ENCODE data around the gene NKX2-1. TPM values are rescaled to one million over a fixed set of nuclear protein-coding genes. Genes with fewer than 3 reads are reported as not detected.
"Not testable (repeated sequence)": the region's sequence is repeated elsewhere in the genome, so short reads cannot be mapped to it uniquely, and the experiment has no call there.

The NKX2-1 gene
- total RNA-seq, 2 experiments from 2014 or later = not detected

DNA sequence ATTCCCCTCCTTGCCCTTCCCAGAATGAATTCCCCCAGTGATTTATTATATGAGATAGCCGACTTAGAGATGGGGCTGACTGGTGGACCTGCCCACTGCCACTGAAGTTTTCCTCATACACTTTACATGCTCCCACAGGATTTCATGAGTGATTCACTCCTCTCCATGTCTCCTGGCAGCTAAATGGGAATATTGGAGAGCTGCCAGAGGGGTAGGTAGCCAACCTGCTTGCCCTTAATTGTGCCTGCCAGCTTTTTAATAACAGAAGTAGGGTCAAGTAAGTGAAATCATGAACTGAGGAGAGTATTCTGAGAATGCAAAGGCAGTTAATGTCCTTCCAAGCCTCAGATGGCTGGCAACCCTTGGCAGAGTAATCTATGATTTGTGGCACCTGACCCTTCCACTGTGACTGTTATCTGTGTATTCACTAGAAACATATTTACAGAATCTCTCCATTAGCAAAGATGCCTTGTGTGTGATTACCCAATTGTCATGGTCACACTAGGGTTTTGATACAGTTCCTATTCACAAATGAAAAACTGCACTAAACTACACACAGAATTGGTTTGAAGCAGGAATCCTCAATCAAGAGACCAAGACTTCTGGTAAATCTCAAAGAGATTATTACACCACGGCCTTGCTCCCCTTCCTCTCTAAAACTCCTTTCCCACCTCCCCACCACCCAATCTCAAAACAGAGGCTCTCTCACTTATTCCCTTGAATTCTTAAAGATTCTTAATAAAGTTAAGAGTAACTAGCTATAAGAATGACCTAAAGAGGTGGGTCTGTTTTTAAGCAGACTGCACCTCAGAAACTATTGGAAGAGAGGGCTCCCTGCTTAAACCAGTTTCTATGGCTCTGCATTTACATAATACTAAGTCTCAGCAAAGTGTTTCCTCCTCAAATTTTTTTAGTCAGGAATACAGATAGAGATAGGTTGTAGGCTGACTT is 17.2 kb downstream of the NKX2-1 start:
- ChIA-PET POLR2A (no interaction called here), CTCF (no interaction called here)
- Mint-ChIP-seq H3K27ac (no peak overlapping the region), H3K9me3 (ENCODE audit: low read depth) (peaks cover 2% of the 10 kb centered on the region), H3K27me3 (peaks cover 67% of the 10 kb centered on the region), H3K4me3 (no peak overlapping the region), H3K36me3 (ENCODE audit: low read depth) (no peaks in the 10 kb centered on the region), H3K4me1 (peaks cover 13% of the 10 kb centered on the region)
- intact Hi-C loops (cut with DNase I, micrococcal nuclease) = no loop called here
- DNase-seq (no peak), ATAC-seq (no peak)

GRCh38 chr14:36498938-36499337 is 21.1 kb downstream of the NKX2-1 start:
- POLR2A ChIA-PET = no interaction called here
- H3K4me1 Mint-ChIP-seq = peaks cover 3% of the 10 kb centered on the region

GRCh38 chr14:36496346-36496745 is 23.7 kb downstream of the NKX2-1 start:
- Mint-ChIP-seq H3K4me3 (no peak overlapping the region), H3K27ac (no peak overlapping the region), H3K4me1 (no peaks in the 10 kb centered on the region), H3K27me3 (peaks cover 38% of the 10 kb centered on the region), H3K9me3 (ENCODE audit: low read depth) (no peaks in the 10 kb centered on the region), H3K36me3 (ENCODE audit: low read depth) (no peaks in the 10 kb centered on the region)
- no peak for DNase-seq
- POLR2A ChIA-PET = no interaction called here
- intact Hi-C loops (cut with DNase I, micrococcal nuclease) = no loop called here
- ATAC-seq = no peak
- CTCF ChIA-PET = no interaction called here

More at GRCh38 chr14:36498938-36499337, 21.1 kb downstream of the NKX2-1 start:
- Mint-ChIP-seq H3K27ac (no peak overlapping the region), H3K27me3 (peaks cover 46% of the 10 kb centered on the region), H3K9me3 (ENCODE audit: low read depth) (no peaks in the 10 kb centered on the region), H3K36me3 (ENCODE audit: low read depth) (no peaks in the 10 kb centered on the region), H3K4me3 (no peak overlapping the region)
- CTCF ChIA-PET = no interaction called here
- DNase-seq (no peak), ATAC-seq (no peak)
- intact Hi-C loops (cut with DNase I, micrococcal nuclease) = no loop called here

- intact Hi-C loops (cut with DNase I, micrococcal nuclease) = no loop called here
- ChIA-PET POLR2A (no interaction called here), CTCF (interaction anchor here (1.6 kb wide), 1 partner anchor 21 kb away, joined by 3 read pairs; no protein-coding TSS in a partner anchor)
- ATAC-seq (no peak), DNase-seq (no peak)
- H3K4me1 Mint-ChIP-seq = no peaks in the 10 kb centered on the region
- no peak overlapping the region for H3K4me3 Mint-ChIP-seq
- no peaks in the 10 kb centered on the region for H3K36me3 Mint-ChIP-seq (ENCODE audit: low read depth)
- H3K9me3 Mint-ChIP-seq (ENCODE audit: low read depth) = no peaks in the 10 kb centered on the region
- peaks cover 36% of the 10 kb centered on the region for H3K27me3 Mint-ChIP-seq
- H3K27ac Mint-ChIP-seq = no peak overlapping the region
Observed at GRCh38 chr14:36495666-36496065, 24.4 kb downstream of the NKX2-1 start.

DNA sequence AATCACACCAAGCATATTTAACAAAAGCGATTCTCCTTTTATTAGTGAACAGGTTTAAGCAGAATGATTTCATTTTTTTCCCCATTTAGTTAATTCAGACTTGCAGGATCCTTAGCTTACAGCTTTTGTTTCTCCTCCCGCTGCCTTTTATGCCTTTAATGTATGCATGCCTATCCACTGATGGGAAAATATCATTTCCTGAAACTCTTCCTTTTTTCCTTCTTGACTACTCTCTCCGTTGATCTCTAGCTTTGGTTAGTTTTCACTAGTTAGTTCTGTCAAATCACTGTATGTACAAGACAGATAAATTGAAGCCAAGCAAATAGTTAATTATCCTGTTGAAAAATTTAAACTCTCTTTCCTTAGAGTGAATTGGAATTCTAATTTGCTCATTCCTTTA is 26.3 kb downstream of the NKX2-1 start:
- no peak for DNase-seq
- no peaks in the 10 kb centered on the region for H3K4me1 Mint-ChIP-seq
- no peak overlapping the region for H3K4me3 Mint-ChIP-seq
- intact Hi-C loops (cut with DNase I, micrococcal nuclease) = no loop called here
- POLR2A ChIA-PET = no interaction called here
- no peaks in the 10 kb centered on the region for H3K9me3 Mint-ChIP-seq (ENCODE audit: low read depth)
- no peak overlapping the region for H3K27ac Mint-ChIP-seq
- H3K27me3 Mint-ChIP-seq = peaks cover 28% of the 10 kb centered on the region
- CTCF ChIA-PET = no interaction called here
- no peaks in the 10 kb centered on the region for H3K36me3 Mint-ChIP-seq (ENCODE audit: low read depth)
- ATAC-seq = no peak

GRCh38 chr14:36485773-36486172 is 34.3 kb downstream of the NKX2-1 start:
- Mint-ChIP-seq H3K9me3 (ENCODE audit: low read depth) (no peaks in the 10 kb centered on the region), H3K27ac (no peak overlapping the region), H3K4me3 (no peak overlapping the region), H3K4me1 (no peaks in the 10 kb centered on the region), H3K36me3 (ENCODE audit: low read depth) (no peaks in the 10 kb centered on the region), H3K27me3 (peaks cover 38% of the 10 kb centered on the region)
- no peak for ATAC-seq
- no peak for DNase-seq
- intact Hi-C loops (cut with DNase I, micrococcal nuclease) = no loop called here
- ChIA-PET POLR2A (no interaction called here), CTCF (interaction anchor here (0.6 to 1.4 kb wide), 2 partner anchors 37 to 39 kb away, joined by 3 to 4 read pairs; no protein-coding TSS in a partner anchor)

DNA sequence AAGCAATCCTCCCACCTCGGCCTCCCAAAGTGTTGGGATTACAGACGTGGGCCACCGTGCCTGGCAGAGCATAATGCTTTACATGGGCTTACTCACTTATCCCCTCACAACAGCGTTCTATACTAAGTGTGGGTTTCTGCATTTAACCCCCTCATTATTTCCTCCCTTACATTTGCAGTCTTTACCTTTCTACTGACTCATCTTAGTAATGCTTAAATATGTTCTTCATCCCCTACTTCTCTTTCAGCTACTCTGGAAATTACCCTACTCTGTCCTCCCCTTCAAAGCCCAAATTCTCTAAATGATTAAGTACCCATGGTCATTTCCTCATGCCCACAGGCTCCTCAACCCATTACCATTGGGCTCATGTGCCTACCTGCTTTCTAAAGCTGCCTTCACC is 40.7 kb downstream of the NKX2-1 start:
- ChIA-PET CTCF (no interaction called here), POLR2A (no interaction called here)
- peaks cover 28% of the 10 kb centered on the region for H3K27me3 Mint-ChIP-seq
- intact Hi-C loops (cut with DNase I, micrococcal nuclease) = no loop called here
- ATAC-seq (peak; percentile 60), DNase-seq (no peak)
- H3K36me3 Mint-ChIP-seq (ENCODE audit: low read depth) = no peaks in the 10 kb centered on the region
- H3K4me1 Mint-ChIP-seq = peaks cover 18% of the 10 kb centered on the region
- H3K4me3 Mint-ChIP-seq = no peak overlapping the region
- H3K9me3 Mint-ChIP-seq (ENCODE audit: low read depth) = no peaks in the 10 kb centered on the region
- no peak overlapping the region for H3K27ac Mint-ChIP-seq

DNA sequence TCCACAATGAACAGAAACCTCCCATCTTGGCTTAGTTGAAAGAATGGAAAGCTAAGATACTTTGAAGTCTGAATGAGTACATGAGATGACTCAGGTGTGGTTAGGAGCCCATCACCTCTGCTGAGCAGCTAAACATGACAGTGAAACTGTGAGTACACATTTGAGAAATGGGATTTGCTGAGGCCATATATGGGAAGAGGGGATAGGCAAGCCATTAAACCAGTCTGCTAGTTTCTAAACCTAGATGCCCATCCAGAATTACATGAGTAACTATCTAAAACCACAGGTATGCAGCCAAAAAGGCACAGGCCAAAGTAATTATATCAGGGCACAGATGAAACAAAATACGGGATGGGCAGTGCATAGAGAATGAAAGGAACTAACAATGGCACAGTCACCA is 41.2 kb downstream of the NKX2-1 start:
- Mint-ChIP-seq H3K4me3 (no peak overlapping the region), H3K27ac (no peak overlapping the region), H3K4me1 (peaks cover 18% of the 10 kb centered on the region), H3K27me3 (peaks cover 28% of the 10 kb centered on the region), H3K36me3 (ENCODE audit: low read depth) (no peaks in the 10 kb centered on the region), H3K9me3 (ENCODE audit: low read depth) (no peaks in the 10 kb centered on the region)
- DNase-seq = peak; percentile 36
- ChIA-PET POLR2A (no interaction called here), CTCF (interaction anchor here (0.7 kb wide), 1 partner anchor 76 kb away, joined by 3 read pairs; no protein-coding TSS in a partner anchor)
- peak; percentile 90 for ATAC-seq
- intact Hi-C loops (cut with DNase I, micrococcal nuclease) = no loop called here

GRCh38 chr14:36477266-36477665 is 42.8 kb downstream of the NKX2-1 start:
- H3K4me3 Mint-ChIP-seq = no peak overlapping the region
- ChIA-PET POLR2A (no interaction called here), CTCF (no interaction called here)
- ATAC-seq (peak; percentile 37), DNase-seq (peak; percentile 25)
- H3K4me1 Mint-ChIP-seq = peaks cover 18% of the 10 kb centered on the region
- peaks cover 23% of the 10 kb centered on the region for H3K27me3 Mint-ChIP-seq
- H3K36me3 Mint-ChIP-seq (ENCODE audit: low read depth) = no peaks in the 10 kb centered on the region
- no peaks in the 10 kb centered on the region for H3K9me3 Mint-ChIP-seq (ENCODE audit: low read depth)
- H3K27ac Mint-ChIP-seq = no peak overlapping the region
- intact Hi-C loops (cut with DNase I, micrococcal nuclease) = no loop called here

- POLR2A ChIA-PET; intact Hi-C loops (cut with DNase I, micrococcal nuclease); H3K4me3 Mint-ChIP-seq; H3K36me3 Mint-ChIP-seq (ENCODE audit: low read depth); H3K9me3 Mint-ChIP-seq (ENCODE audit: low read depth); ATAC-seq; DNase-seq; CTCF ChIA-PET; H3K27ac Mint-ChIP-seq: not testable (repeated sequence)
- peaks cover 16% of the 10 kb centered on the region for H3K27me3 Mint-ChIP-seq
- peaks cover 18% of the 10 kb centered on the region for H3K4me1 Mint-ChIP-seq
Observed at GRCh38 chr14:36476061-36476460, 44.0 kb downstream of the NKX2-1 start.

DNA sequence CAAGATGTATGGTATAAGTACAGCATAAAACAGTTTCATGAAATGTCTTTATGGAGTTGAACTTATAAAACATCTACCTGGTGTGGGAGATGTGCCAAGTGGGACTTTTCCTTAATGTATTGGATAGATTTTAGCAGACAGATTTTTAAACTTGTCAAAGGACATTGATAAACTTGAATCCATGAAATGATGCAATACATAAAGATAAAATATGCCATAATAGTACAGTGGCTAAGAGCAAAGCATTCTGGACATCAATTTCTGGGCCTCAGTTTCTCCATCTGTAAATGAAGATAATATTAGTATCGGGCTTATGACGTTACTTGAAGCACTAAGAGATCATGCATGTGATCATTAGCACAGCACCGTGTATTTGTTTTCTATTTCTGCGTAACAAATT is 45.4 kb downstream of the NKX2-1 start:
- H3K4me1 Mint-ChIP-seq = peaks cover 15% of the 10 kb centered on the region
- no peak for DNase-seq
- H3K4me3 Mint-ChIP-seq = no peak overlapping the region
- peaks cover 6% of the 10 kb centered on the region for H3K27me3 Mint-ChIP-seq
- no peak for ATAC-seq
- H3K27ac Mint-ChIP-seq = no peak overlapping the region
- ChIA-PET POLR2A (no interaction called here), CTCF (no interaction called here)
- intact Hi-C loops (cut with DNase I, micrococcal nuclease) = no loop called here
- H3K36me3 Mint-ChIP-seq (ENCODE audit: low read depth) = no peaks in the 10 kb centered on the region
- peaks cover 2% of the 10 kb centered on the region for H3K9me3 Mint-ChIP-seq (ENCODE audit: low read depth)

DNA sequence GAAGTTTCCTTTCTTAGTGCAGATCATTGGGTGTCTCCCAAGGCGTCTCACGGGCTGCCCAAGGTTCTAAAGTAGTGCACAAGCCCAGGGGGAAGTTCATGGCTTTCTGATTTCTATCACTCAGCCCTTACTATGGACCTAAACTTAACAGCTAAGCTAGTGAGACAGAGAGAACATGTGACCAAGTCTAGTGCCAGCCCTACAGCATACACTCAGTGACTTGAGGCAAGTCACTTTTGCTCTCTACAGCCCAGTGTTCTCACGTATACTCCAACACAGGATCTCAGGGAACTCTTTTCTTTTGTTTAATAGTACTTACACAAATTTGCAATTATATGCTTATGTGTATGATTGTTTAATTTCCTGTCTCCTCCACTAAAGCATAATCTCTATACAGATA is 48.6 kb downstream of the NKX2-1 start:
- Mint-ChIP-seq H3K4me3 (no peak overlapping the region), H3K36me3 (ENCODE audit: low read depth) (no peaks in the 10 kb centered on the region), H3K27ac (no peak overlapping the region), H3K9me3 (ENCODE audit: low read depth) (peaks cover 2% of the 10 kb centered on the region), H3K4me1 (no peaks in the 10 kb centered on the region), H3K27me3 (peaks cover 8% of the 10 kb centered on the region)
- ChIA-PET CTCF (no interaction called here), POLR2A (no interaction called here)
- intact Hi-C loops (cut with DNase I, micrococcal nuclease) = no loop called here
- DNase-seq = no peak
- ATAC-seq = no peak
